Mucosa of descending colon (tissue), 3 donors: ENCODE results near the gene GALNT11. TPM values are rescaled to one million over a fixed set of nuclear protein-coding genes. Genes with fewer than 3 reads are reported as not detected.
"Not testable (repeated sequence)": the region's sequence is repeated elsewhere in the genome, so short reads cannot be mapped to it uniquely, and the experiment has no call there.

Source experiments
- ATAC-seq: fragments of 200-7000 bp; cut with Tn5 transposase; one replicate; pipeline ENCODE4 v1.9.1; 2020; ENCODE audit warnings: mild to moderate bottlenecking, moderate library complexity
- DNase-seq, 3 donors: peaks; one replicate each; pipeline ENCODE4 v3.0.0-alpha.2; 2020
- H3K36me3 ChIP-seq: fragments of 200-600 bp; one replicate; pipeline ENCODE4 v1.8.0; 2021; ENCODE audit warnings: low read depth, mild to moderate bottlenecking
- H3K4me1 ChIP-seq: fragments of 200-600 bp; one replicate; pipeline ENCODE4 v1.8.0; 2021; ENCODE audit warnings: low read depth, mild to moderate bottlenecking
- H3K4me3 ChIP-seq: fragments of 200-600 bp; one replicate; pipeline ENCODE4 v1.8.0; 2021; ENCODE audit warnings: mild to moderate bottlenecking
- H3K9me3 ChIP-seq: fragments of 200-600 bp; one replicate; pipeline ENCODE4 v1.8.0; 2021; ENCODE audit warnings: mild to moderate bottlenecking
- CTCF ChIP-seq: fragments of 200-600 bp; IDR thresholded peaks from one replicate; pipeline ENCODE4 v1.8.0; 2022; ENCODE audit warnings: antibody characterized with exemption, mild to moderate bottlenecking
- intact Hi-C, 2 donors: fragments of 100-400 bp; cut with DNase I in 1 of 2; cut with micrococcal nuclease in 1 of 2; formaldehyde crosslinking; loops; one replicate each; pipeline versions ENCODE4 v1.11.0 to v1.11.1; 2022; cut with DNase I, micrococcal nuclease
- total RNA-seq, 3 donors: library from RNA; stranded (reverse); fragmentation: NEBNext Ultra II Directional in 2 of 3; extraction: Animal tissue kit (Norgen Biotek cat#: 25700) in 2 of 3; gene quantifications; one replicate each; pipeline versions ENCODE4 v1.2.1 to v1.2.4, GENCODE V29; 2021 to 2023
- donor health status: DM: no; HTN: no; CAD: no; lungs with moderate emphysema.
- donor health status: DM: no; HTN: no; CAD: no.
- donor health status: DM: no; HTN: yes; CAD: no.

The GALNT11 gene
- total RNA-seq, 3 donors from 2014 or later, result 16.2 to 29.3 (median 21.9) TPM

- Histone ChIP-seq H3K9me3 (no peaks in the 10 kb centered on the region), H3K36me3 (no peaks in the 10 kb centered on the region), H3K4me1 (peaks cover 8% of the 10 kb centered on the region), H3K4me3 (no peak overlapping the region)
- no peak for TF ChIP-seq CTCF
- intact Hi-C loops, result no loop called here
- DNase-seq (no peak), ATAC-seq (peak; percentile 30)
Observed at GRCh38 chr7:152076940-152077933, 51.8 kb downstream of the GALNT11 start.

DNA sequence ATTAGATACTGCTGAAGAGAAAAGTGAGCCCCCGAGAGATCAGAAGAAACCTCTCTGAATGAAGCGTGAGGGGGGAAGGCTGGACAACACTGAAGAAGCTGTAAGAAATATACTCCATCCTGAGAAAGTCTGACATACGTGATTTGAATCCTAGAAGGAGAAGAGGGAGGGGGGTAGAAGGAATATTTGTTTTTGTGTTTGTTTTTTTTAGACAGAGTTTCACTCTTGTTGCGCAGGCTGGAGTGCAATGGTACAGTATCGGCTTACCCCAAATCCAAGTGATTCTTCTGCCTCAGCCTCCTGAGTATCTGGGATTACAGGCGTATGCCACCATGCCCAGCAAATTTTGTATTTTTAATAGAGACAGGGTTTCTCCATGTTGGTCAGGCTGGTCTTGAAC lies 52.6 kb downstream of the GALNT11 start:
- TF ChIP-seq CTCF, result no peak
- intact Hi-C loops, result no loop called here
- DNase-seq (no peak), ATAC-seq (no peak)
- Histone ChIP-seq H3K4me3 (no peak overlapping the region), H3K36me3 (no peaks in the 10 kb centered on the region), H3K9me3 (no peaks in the 10 kb centered on the region), H3K4me1 (peaks cover 8% of the 10 kb centered on the region)

- DNase-seq (no peak), ATAC-seq (no peak)
- Histone ChIP-seq H3K4me3 (no peak overlapping the region), H3K9me3 (no peaks in the 10 kb centered on the region), H3K4me1 (peaks cover 8% of the 10 kb centered on the region), H3K36me3 (no peaks in the 10 kb centered on the region)
- intact Hi-C loops, result no loop called here
- TF ChIP-seq CTCF, result no peak
Observed at GRCh38 chr7:152078786-152079185, 53.3 kb downstream of the GALNT11 start.

DNA sequence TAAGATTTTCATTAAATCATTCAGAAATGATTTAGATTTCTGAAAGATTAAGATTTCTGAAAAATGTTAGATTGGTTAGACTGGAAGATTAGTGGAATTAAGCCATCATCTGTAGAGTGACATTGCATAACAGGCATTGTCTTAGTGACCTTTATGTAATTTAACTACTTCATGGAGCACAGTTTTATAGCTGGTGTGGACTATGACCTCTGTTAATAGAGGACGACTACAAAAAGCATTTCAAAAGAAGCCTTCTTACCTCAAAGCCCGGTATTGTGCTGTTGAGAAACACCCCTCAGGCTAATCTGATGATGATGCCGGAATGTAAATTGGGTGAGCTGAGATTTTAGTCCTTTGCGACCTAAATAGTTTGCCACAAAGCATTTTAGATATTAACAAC lies 55.6 kb downstream of the GALNT11 start:
- Histone ChIP-seq H3K4me1 (peaks cover 8% of the 10 kb centered on the region), H3K36me3 (no peaks in the 10 kb centered on the region), H3K9me3 (no peaks in the 10 kb centered on the region), H3K4me3 (no peak overlapping the region)
- DNase-seq (no peak), ATAC-seq (peak; percentile 69)
- TF ChIP-seq CTCF, result no peak
- intact Hi-C loops, result no loop called here

- H3K4me1 ChIP-seq, H3K9me3 ChIP-seq, H3K36me3 ChIP-seq, intact Hi-C loops, DNase-seq, H3K4me3 ChIP-seq: not testable (repeated sequence)
- ATAC-seq, result peak; percentile 29
Observed at GRCh38 chr7:152082073-152082721, 56.7 kb downstream of the GALNT11 start.

DNA sequence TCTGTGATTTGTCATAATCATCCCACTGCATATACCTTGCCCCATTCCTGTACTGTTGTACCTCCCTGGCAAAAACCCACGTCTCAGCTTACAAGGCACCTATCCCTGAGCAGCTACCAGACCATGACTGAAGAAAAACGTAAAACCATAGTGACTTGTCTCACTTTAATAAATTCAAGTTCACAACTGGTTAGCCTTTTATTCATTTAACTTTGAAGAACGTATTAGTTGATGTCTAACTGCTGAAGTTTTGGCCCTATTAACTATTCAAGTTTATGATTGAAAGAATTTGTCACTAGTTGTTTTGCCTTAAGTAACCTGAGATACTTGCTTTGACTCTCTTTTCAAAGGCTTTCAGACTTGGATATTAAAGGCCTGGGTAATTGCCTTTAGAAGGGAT lies 59.7 kb downstream of the GALNT11 start:
- no peaks in the 10 kb centered on the region for H3K36me3 ChIP-seq
- intact Hi-C loops, result no loop called here
- peaks cover 16% of the 10 kb centered on the region for H3K9me3 ChIP-seq
- no peak for DNase-seq
- no peak overlapping the region for H3K4me3 ChIP-seq
- ATAC-seq, result no peak
- TF ChIP-seq CTCF, result no peak
- no peaks in the 10 kb centered on the region for H3K4me1 ChIP-seq
